Activated T-cell treated with anti-CD3 and anti-CD28 coated beads, Interleukin-2, amount 50 U/mL, for 72 hours (primary cell): ENCODE measurements around the gene C2orf76. TPM values are rescaled to one million over a fixed set of nuclear protein-coding genes. Genes with fewer than 3 reads are reported as not detected.
A peak's percentile ranks its signal among the peaks of the same experiment; 100 is the strongest.

Experiments used
- ATAC-seq, 2 donors: fragments of 150-1000 bp; cut with Tn5 transposase; replicated peaks in 1 of 2; 2 replicates each; pipeline ENCODE4 v1.10.0; 2021; ENCODE audit warnings: moderate library complexity in 2 of 2, mild to moderate bottlenecking in 1 of 2
- DNase-seq, 2 donors: peaks; one replicate each; pipeline ENCODE4 v3.0.0; 2021 to 2022; ENCODE audit warnings: mixed read lengths in 1 of 2
- H3K27ac Mint-ChIP-seq: one replicate; pipeline ENCODE4 v1.8.0; 2022; ENCODE audit warnings: mild to moderate bottlenecking, moderate library complexity, mixed read lengths
- H3K27me3 Mint-ChIP-seq: one replicate; pipeline ENCODE4 v1.8.0; 2022; ENCODE audit warnings: low read depth, mixed read lengths
- H3K36me3 Mint-ChIP-seq, 2 donors: one replicate each; pipeline ENCODE4 v1.8.0; 2022; ENCODE audit warnings: mixed read lengths in 2 of 2, mild to moderate bottlenecking in 1 of 2; ENCODE audit not compliant: insufficient read depth in 2 of 2
- H3K4me1 Mint-ChIP-seq: one replicate; pipeline ENCODE4 v1.8.0; 2022; ENCODE audit warnings: low read depth, mixed read lengths
- H3K4me3 Mint-ChIP-seq, 2 donors: one replicate each; pipeline ENCODE4 v1.8.0; 2022; ENCODE audit warnings: mild to moderate bottlenecking in 2 of 2, mixed read lengths in 2 of 2, moderate library complexity in 2 of 2
- H3K9me3 Mint-ChIP-seq, 2 donors: one replicate each; pipeline ENCODE4 v1.8.0; 2022; ENCODE audit warnings: mixed read lengths in 2 of 2
- total RNA-seq, 2 donors: library from RNA; stranded (reverse); gene quantifications; one replicate each; pipeline ENCODE4 v1.2.3, GENCODE V29; 2022

C2orf76 gene
- total RNA-seq, 2 donors from 2014 or later: 13.1 to 15.3 TPM

- no peaks in the 10 kb centered on the region for H3K27me3 Mint-ChIP-seq
- peaks cover 18% of the 10 kb centered on the region for H3K4me1 Mint-ChIP-seq
- ATAC-seq (no peak), DNase-seq (no peak)
- no peak overlapping the region for H3K4me3 Mint-ChIP-seq
- no peak overlapping the region for H3K27ac Mint-ChIP-seq
- no peaks in the 10 kb centered on the region for H3K36me3 Mint-ChIP-seq
- H3K9me3 Mint-ChIP-seq: no peaks in the 10 kb centered on the region
Observed at GRCh38 chr2:119341684-119342083, 24.9 kb downstream of the C2orf76 start.

GRCh38 chr2:119339562-119339923, 27.1 kb downstream of the C2orf76 start:
- Mint-ChIP-seq H3K27me3 (no peaks in the 10 kb centered on the region), H3K4me1 (peaks cover 18% of the 10 kb centered on the region), H3K4me3 (no peak overlapping the region), H3K9me3 (no peaks in the 10 kb centered on the region), H3K36me3 (no peaks in the 10 kb centered on the region), H3K27ac (peak overlapping the region; percentile 13)
- ATAC-seq (no peak), DNase-seq (no peak)

GRCh38 chr2:119338826-119339561, 27.6 kb downstream of the C2orf76 start:
- peak overlapping the region in 1 of 2 donors; percentile 21 for H3K4me3 Mint-ChIP-seq

GRCh38 chr2:119338272-119338671, 28.4 kb downstream of the C2orf76 start:
- Mint-ChIP-seq H3K27ac (peak overlapping the region; percentile 52), H3K4me1 (peaks cover 18% of the 10 kb centered on the region), H3K9me3 (no peaks in the 10 kb centered on the region), H3K27me3 (no peaks in the 10 kb centered on the region), H3K36me3 (no peaks in the 10 kb centered on the region), H3K4me3 (no peak overlapping the region)
- no peak for ATAC-seq
- no peak for DNase-seq

More at GRCh38 chr2:119338826-119339561, 27.6 kb downstream of the C2orf76 start:
- Mint-ChIP-seq H3K27me3 (no peaks in the 10 kb centered on the region), H3K9me3 (no peaks in the 10 kb centered on the region), H3K4me1 (peaks cover 18% of the 10 kb centered on the region), H3K36me3 (no peaks in the 10 kb centered on the region), H3K27ac (peak overlapping the region; percentile 52)
- ATAC-seq (peak; percentile 43 to 45), DNase-seq (peak; percentile 10 to 12)

- ATAC-seq: no peak
- H3K4me1 Mint-ChIP-seq: peaks cover 18% of the 10 kb centered on the region
- no peaks in the 10 kb centered on the region for H3K36me3 Mint-ChIP-seq
- no peaks in the 10 kb centered on the region for H3K27me3 Mint-ChIP-seq
- no peak overlapping the region for H3K27ac Mint-ChIP-seq
- no peak for DNase-seq
- H3K4me3 Mint-ChIP-seq: no peak overlapping the region
- H3K9me3 Mint-ChIP-seq: no peaks in the 10 kb centered on the region
Observed at GRCh38 chr2:119337749-119338148, 28.9 kb downstream of the C2orf76 start.

GRCh38 chr2:119333833-119334232, 32.8 kb downstream of the C2orf76 start:
- peaks cover 8% of the 10 kb centered on the region for H3K4me1 Mint-ChIP-seq
- ATAC-seq (no peak), DNase-seq (no peak)
- H3K27ac Mint-ChIP-seq: no peak overlapping the region
- no peaks in the 10 kb centered on the region for H3K36me3 Mint-ChIP-seq
- H3K9me3 Mint-ChIP-seq: no peaks in the 10 kb centered on the region
- H3K4me3 Mint-ChIP-seq: no peak overlapping the region
- H3K27me3 Mint-ChIP-seq: no peaks in the 10 kb centered on the region

GRCh38 chr2:119333360-119333759, 33.3 kb downstream of the C2orf76 start:
- Mint-ChIP-seq H3K36me3 (no peaks in the 10 kb centered on the region), H3K9me3 (no peaks in the 10 kb centered on the region)
- ATAC-seq: no peak

GRCh38 chr2:119332953-119333352, 33.7 kb downstream of the C2orf76 start:
- Mint-ChIP-seq H3K4me3 (no peak overlapping the region), H3K27me3 (no peaks in the 10 kb centered on the region), H3K4me1 (no peaks in the 10 kb centered on the region), H3K36me3 (no peaks in the 10 kb centered on the region), H3K27ac (no peak overlapping the region), H3K9me3 (no peaks in the 10 kb centered on the region)
- ATAC-seq (no peak), DNase-seq (no peak)

More at GRCh38 chr2:119333360-119333759, 33.3 kb downstream of the C2orf76 start:
- no peak for DNase-seq
- Mint-ChIP-seq H3K4me1 (peaks cover 3% of the 10 kb centered on the region), H3K27ac (no peak overlapping the region), H3K4me3 (no peak overlapping the region), H3K27me3 (no peaks in the 10 kb centered on the region)

- H3K4me3 Mint-ChIP-seq: no peak overlapping the region
- H3K9me3 Mint-ChIP-seq: no peaks in the 10 kb centered on the region
- no peak for DNase-seq
- ATAC-seq: no peak
- no peaks in the 10 kb centered on the region for H3K36me3 Mint-ChIP-seq
- H3K4me1 Mint-ChIP-seq: no peaks in the 10 kb centered on the region
- H3K27ac Mint-ChIP-seq: no peak overlapping the region
- no peaks in the 10 kb centered on the region for H3K27me3 Mint-ChIP-seq
Observed at GRCh38 chr2:119327431-119327830, 39.2 kb downstream of the C2orf76 start.

- H3K9me3 Mint-ChIP-seq: no peaks in the 10 kb centered on the region
- DNase-seq (no peak), ATAC-seq (no peak)
- H3K4me1 Mint-ChIP-seq: no peaks in the 10 kb centered on the region
- no peak overlapping the region for H3K27ac Mint-ChIP-seq
- H3K4me3 Mint-ChIP-seq: no peak overlapping the region
- H3K36me3 Mint-ChIP-seq: no peaks in the 10 kb centered on the region
- H3K27me3 Mint-ChIP-seq: no peaks in the 10 kb centered on the region
Observed at GRCh38 chr2:119326938-119327337, 39.7 kb downstream of the C2orf76 start.

GRCh38 chr2:119324685-119325270, 41.9 kb downstream of the C2orf76 start:
- Mint-ChIP-seq H3K4me3 (no peak overlapping the region), H3K4me1 (no peaks in the 10 kb centered on the region), H3K36me3 (no peaks in the 10 kb centered on the region), H3K27ac (no peak overlapping the region), H3K9me3 (no peaks in the 10 kb centered on the region), H3K27me3 (no peaks in the 10 kb centered on the region)
- DNase-seq: no peak
- no peak for ATAC-seq

GRCh38 chr2:119323459-119323858, 43.2 kb downstream of the C2orf76 start:
- ATAC-seq: no peak
- no peak overlapping the region for H3K4me3 Mint-ChIP-seq
- H3K36me3 Mint-ChIP-seq: no peaks in the 10 kb centered on the region

GRCh38 chr2:119319593-119319992, 47.0 kb downstream of the C2orf76 start:
- no peaks in the 10 kb centered on the region for H3K9me3 Mint-ChIP-seq
- no peaks in the 10 kb centered on the region for H3K36me3 Mint-ChIP-seq
- H3K27me3 Mint-ChIP-seq: no peaks in the 10 kb centered on the region
- no peaks in the 10 kb centered on the region for H3K4me1 Mint-ChIP-seq
- H3K27ac Mint-ChIP-seq: no peak overlapping the region
- no peak overlapping the region for H3K4me3 Mint-ChIP-seq
- no peak for DNase-seq
- no peak for ATAC-seq

More at GRCh38 chr2:119323459-119323858, 43.2 kb downstream of the C2orf76 start:
- no peaks in the 10 kb centered on the region for H3K27me3 Mint-ChIP-seq
- no peak for DNase-seq
- no peaks in the 10 kb centered on the region for H3K4me1 Mint-ChIP-seq
- H3K9me3 Mint-ChIP-seq: no peaks in the 10 kb centered on the region
- H3K27ac Mint-ChIP-seq: no peak overlapping the region

- no peaks in the 10 kb centered on the region for H3K36me3 Mint-ChIP-seq
- H3K4me3 Mint-ChIP-seq: no peak overlapping the region
- no peaks in the 10 kb centered on the region for H3K9me3 Mint-ChIP-seq
- H3K4me1 Mint-ChIP-seq: no peaks in the 10 kb centered on the region
- ATAC-seq (no peak), DNase-seq (no peak)
- H3K27me3 Mint-ChIP-seq: no peaks in the 10 kb centered on the region
- no peak overlapping the region for H3K27ac Mint-ChIP-seq
Observed at GRCh38 chr2:119317554-119317953, 49.1 kb downstream of the C2orf76 start.
